Right lobe of liver (tissue), 6 donors: ENCODE data around the gene GRM3. TPM values are rescaled to one million over a fixed set of nuclear protein-coding genes. Genes with fewer than 3 reads are reported as not detected.
A peak's percentile ranks its signal among the peaks of the same experiment; 100 is the strongest.

Source experiments
- ATAC-seq, 4 donors: fragments of 200-7000 bp; cut with Tn5 transposase; one replicate each; pipeline ENCODE4 v1.9.1; 2020; ENCODE audit warnings: mild to moderate bottlenecking in 4 of 4, moderate library complexity in 4 of 4
- DNase-seq, 3 donors: peaks; one replicate each; pipeline ENCODE4 v3.0.0-alpha.2; 2020
- H3K27ac ChIP-seq, 3 donors: fragments of 200-600 bp; one replicate each; pipeline ENCODE4 v1.8.0; 2022
- H3K27me3 ChIP-seq, 2 donors: fragments of 200-600 bp; one replicate each; pipeline ENCODE4 v1.8.0; 2022
- H3K36me3 ChIP-seq, 4 donors: fragments of 200-600 bp; sonication (generic) in 1 of 4; one replicate each; pipeline versions ENCODE4 v1.5.1 to v1.8.0; 2017 to 2022; ENCODE audit warnings: control low read depth in 1 of 4
- H3K4me1 ChIP-seq, 4 donors: fragments of 200-600 bp; sonication (generic) in 1 of 4; one replicate each; pipeline versions ENCODE4 v1.5.1 to v1.8.0; 2017 to 2022; ENCODE audit warnings: control low read depth in 1 of 4
- H3K4me3 ChIP-seq, 3 donors: fragments of 200-600 bp; one replicate each; pipeline ENCODE4 v1.8.0; 2022
- H3K9me3 ChIP-seq, 4 donors: fragments of 200-600 bp; sonication (generic) in 1 of 4; one replicate each; pipeline versions ENCODE4 v1.5.1 to v1.8.0; 2017 to 2022; ENCODE audit warnings: control low read depth in 1 of 4
- POLR2A ChIP-seq: fragments of 450-650 bp; IDR thresholded peaks from one replicate; pipeline ENCODE4 v1.6.1; 2017; ENCODE audit warnings: antibody characterized with exemption, mild to moderate bottlenecking
- WGBS: methylation state at CpG from one replicate; pipeline ENCODE4 v1.1.6; 2018; ENCODE audit warnings: low coverage, low lambda C conversion rate; ENCODE audit not compliant: insufficient coverage; ENCODE audit errors: missing lambda C conversion rate; 5-methylcytosine and 5-hydroxymethylcytosine counted together
- intact Hi-C, 2 donors: fragments of 100-400 bp; cut with DNase I; formaldehyde crosslinking; loops; one replicate each; pipeline versions ENCODE4 v1.11.2 to v1.14.1; 2022
- total RNA-seq, 6 experiments: library from RNA; depleted of rRNA in 2 of 6; stranded (reverse); fragments of >200 nt in 2 of 6; fragmentation: NEBNext Ultra II Directional in 3 of 6; extraction: Animal tissue kit (Norgen Biotek cat#: 25700) in 3 of 6; gene quantifications; one replicate each; pipeline versions ENCODE4 v1.1.0 to v1.2.4, GENCODE V29; 2016 to 2023
- TF ChIP-seq, protein P1 (sequence below), 4 donors: fragments of 200-600 bp in 3 of 4; fragments of 450-650 bp in 1 of 4; IDR thresholded peaks; one replicate each; pipeline versions ENCODE4 v1.5.1 to v1.8.0; 2016 to 2022; ENCODE audit warnings: antibody characterized with exemption in 4 of 4, mild to moderate bottlenecking in 2 of 4
- donor health status: DM: no; HTN: yes; CAD: no.
- donor health status: DM: no; HTN: no; CAD: no.
- donor health status: DM: no; HTN: no; CAD: no.
- donor health status: DM: no; HTN: yes; CAD: no.
- donor health status: DM: no; HTN: yes; CAD: no.

GRM3 gene
- total RNA-seq, 6 experiments from 2014 or later, result 0.12 TPM; not detected in 5

DNA sequence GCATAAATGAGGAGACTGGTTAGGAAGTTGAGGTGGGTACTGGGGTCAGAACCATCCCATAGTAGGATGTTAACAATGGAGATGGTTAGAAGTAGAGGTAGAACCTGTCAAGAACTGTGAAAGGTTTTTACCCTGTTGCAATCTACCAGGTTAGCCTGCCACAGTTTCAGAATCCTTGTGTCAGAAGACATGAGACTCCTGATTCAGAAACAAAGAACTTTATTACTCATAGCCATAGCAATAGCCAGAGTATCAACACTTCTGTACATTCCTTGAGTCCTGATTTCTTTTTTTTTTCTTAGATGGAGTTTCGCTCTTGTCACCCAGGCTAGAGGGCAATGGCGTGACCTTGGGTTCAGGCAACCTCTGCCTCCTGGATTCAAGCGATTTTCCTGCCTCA, 200.9 kb downstream of the GRM3 start:
- TF ChIP-seq, protein P1, sequence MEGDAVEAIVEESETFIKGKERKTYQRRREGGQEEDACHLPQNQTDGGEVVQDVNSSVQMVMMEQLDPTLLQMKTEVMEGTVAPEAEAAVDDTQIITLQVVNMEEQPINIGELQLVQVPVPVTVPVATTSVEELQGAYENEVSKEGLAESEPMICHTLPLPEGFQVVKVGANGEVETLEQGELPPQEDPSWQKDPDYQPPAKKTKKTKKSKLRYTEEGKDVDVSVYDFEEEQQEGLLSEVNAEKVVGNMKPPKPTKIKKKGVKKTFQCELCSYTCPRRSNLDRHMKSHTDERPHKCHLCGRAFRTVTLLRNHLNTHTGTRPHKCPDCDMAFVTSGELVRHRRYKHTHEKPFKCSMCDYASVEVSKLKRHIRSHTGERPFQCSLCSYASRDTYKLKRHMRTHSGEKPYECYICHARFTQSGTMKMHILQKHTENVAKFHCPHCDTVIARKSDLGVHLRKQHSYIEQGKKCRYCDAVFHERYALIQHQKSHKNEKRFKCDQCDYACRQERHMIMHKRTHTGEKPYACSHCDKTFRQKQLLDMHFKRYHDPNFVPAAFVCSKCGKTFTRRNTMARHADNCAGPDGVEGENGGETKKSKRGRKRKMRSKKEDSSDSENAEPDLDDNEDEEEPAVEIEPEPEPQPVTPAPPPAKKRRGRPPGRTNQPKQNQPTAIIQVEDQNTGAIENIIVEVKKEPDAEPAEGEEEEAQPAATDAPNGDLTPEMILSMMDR (IDR thresholded peaks at IDR 0.05), result no peak
- ATAC-seq (no peak), DNase-seq (no peak)
- Histone ChIP-seq H3K27ac (no peak overlapping the region), H3K36me3 (no peaks in the 10 kb centered on the region), H3K4me3 (no peak overlapping the region), H3K27me3 (no peaks in the 10 kb centered on the region), H3K4me1 (peaks cover 0 to 14% (median 4%) of the 10 kb centered on the region in 4 donors), H3K9me3 (no peaks in the 10 kb centered on the region)
- intact Hi-C loops, result no loop called here
- WGBS, result 96% methylated on average over 3 of the region's 3 CpGs

DNA sequence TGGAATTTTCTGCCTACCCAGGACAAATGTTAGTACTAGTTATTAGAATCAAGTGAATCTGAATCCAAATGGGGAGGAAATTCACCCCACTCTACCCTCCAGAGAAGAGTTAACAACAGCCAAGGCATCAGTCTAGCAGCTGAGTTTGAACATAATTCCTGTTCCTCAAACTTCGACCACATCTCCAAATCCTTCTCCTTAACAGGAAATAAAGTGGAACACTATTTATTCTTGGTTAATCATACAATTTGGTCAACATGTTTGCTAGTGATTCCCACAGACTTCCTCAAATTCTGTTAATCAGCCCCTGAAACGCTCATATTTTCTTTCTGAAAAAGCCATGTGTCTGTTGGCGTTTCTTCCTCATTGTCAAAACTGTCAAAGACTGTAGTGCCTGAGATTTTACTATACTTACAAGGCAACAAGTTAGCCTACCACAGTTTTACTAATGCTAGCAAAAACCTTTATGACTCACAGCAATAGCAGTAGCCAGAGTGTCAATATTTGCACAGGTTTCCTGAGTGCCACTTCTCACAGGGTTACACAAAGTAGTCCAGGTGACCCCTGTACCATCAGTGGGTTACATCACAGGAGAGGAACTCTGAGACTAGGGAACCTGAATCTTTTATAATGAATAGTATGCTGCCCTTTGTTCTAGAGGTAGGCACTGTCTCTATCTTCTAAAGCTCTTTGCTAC, 202.9 kb downstream of the GRM3 start:
- peak overlapping the region in 2 of 3 donors; percentile 63 to 65 for H3K27ac ChIP-seq
- TF ChIP-seq, protein P1 (IDR thresholded peaks at IDR 0.05), result no peak
- TF ChIP-seq POLR2A, result no peak
- 15% methylated on average over 3 of the region's 3 CpGs for WGBS

DNA sequence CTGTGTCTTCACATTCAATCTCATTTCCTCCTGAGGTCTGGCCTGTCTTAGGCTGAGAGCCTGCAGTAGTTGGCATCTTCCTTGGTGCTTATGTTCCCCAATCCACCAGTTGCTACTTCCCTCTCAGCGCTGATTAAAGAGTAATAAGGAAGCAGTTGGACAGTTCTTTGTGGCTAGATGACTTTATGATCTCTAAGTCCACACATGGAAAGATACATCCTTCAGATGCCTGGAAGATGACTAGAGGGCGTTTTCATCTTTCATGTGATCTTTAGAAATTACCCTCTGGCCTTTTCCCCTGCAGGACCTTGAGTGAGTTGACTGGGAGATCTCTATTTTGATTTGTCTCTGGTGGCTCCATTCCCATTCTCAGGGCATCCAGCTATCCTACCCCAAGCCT, 204.5 kb downstream of the GRM3 start:
- ATAC-seq, result no peak
- Histone ChIP-seq H3K27me3 (no peaks in the 10 kb centered on the region), H3K36me3 (no peaks in the 10 kb centered on the region), H3K27ac (no peak overlapping the region), H3K4me1 (peaks cover 0 to 14% (median 4%) of the 10 kb centered on the region in 4 donors), H3K4me3 (no peak overlapping the region), H3K9me3 (no peaks in the 10 kb centered on the region)
- intact Hi-C loops, result no loop called here
- WGBS, result 56% methylated on average over 2 of the region's 2 CpGs
- no peak for TF ChIP-seq POLR2A
- TF ChIP-seq, protein P1 (IDR thresholded peaks at IDR 0.05), result no peak
- DNase-seq, result no peak

More for the DNA sequence above, 202.9 kb downstream of the GRM3 start:
- Histone ChIP-seq H3K4me3 (no peak overlapping the region), H3K4me1 (peaks cover 0 to 14% (median 4%) of the 10 kb centered on the region in 4 donors), H3K36me3 (no peaks in the 10 kb centered on the region), H3K9me3 (no peaks in the 10 kb centered on the region), H3K27me3 (no peaks in the 10 kb centered on the region)
- intact Hi-C loops, result no loop called here
- DNase-seq, result peak in 1 of 3 donors; percentile 76
- peak; percentile 99 to 100 (median 100) for ATAC-seq

DNA sequence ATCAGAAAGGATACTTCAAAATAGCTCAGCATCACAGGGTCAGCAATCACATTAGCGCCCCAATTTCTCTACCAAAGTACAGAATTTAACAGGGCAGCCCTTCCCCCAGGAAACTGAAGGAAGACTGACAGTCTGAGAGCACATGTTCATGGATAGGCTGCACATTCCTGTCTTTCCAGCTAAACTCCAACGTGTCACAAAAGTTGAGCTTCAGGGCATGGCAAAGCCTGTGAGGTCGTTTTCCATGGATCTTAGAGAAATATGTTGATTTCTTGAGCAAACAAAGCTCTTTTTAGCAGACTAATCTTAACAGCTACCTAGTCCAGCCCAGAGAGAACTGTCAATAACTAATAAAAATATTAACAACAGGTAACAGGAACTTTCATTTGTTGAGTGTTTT, 207.9 kb downstream of the GRM3 start:
- Histone ChIP-seq H3K27me3 (no peaks in the 10 kb centered on the region), H3K9me3 (no peaks in the 10 kb centered on the region), H3K27ac (no peak overlapping the region), H3K36me3 (no peaks in the 10 kb centered on the region), H3K4me3 (no peak overlapping the region), H3K4me1 (peaks cover 0 to 4% (median 0%) of the 10 kb centered on the region in 4 donors)
- no peak for TF ChIP-seq POLR2A
- TF ChIP-seq, protein P1 (IDR thresholded peaks at IDR 0.05), result no peak
- 63% methylated on average over 3 of the region's 3 CpGs for WGBS
- intact Hi-C loops, result no loop called here
- no peak for ATAC-seq
- DNase-seq, result no peak
